Prostate gland (tissue), 2 donors: ENCODE results near the gene SORBS1. TPM values are rescaled to one million over a fixed set of nuclear protein-coding genes. Genes with fewer than 3 reads are reported as not detected.

Experiments
- DNase-seq: peaks from one replicate; pipeline ENCODE4 v3.0.0-alpha.2; 2019; ENCODE audit warnings: low spot score
- H3K27ac ChIP-seq, 2 donors: fragments of 200-600 bp; sonication (generic); 2 replicates each; pipeline ENCODE4 v1.5.1; 2017 to 2019
- H3K27me3 ChIP-seq: fragments of 200-600 bp; sonication (generic); replicated peaks from 2 replicates; pipeline ENCODE4 v1.5.1; 2019; ENCODE audit not compliant: insufficient read depth
- H3K36me3 ChIP-seq, 2 donors: fragments of 200-600 bp; sonication (generic); 1 replicate in 1 of 2; 2 replicates in 1 of 2; pipeline versions ENCODE4 v1.5.1 to v1.8.1; 2017 to 2019
- H3K4me1 ChIP-seq: fragments of 200-600 bp; sonication (generic); replicated peaks from 2 replicates; pipeline ENCODE4 v1.5.1; 2019
- H3K4me3 ChIP-seq, 2 donors: fragments of 200-600 bp; sonication (generic); 2 replicates each; pipeline ENCODE4 v1.5.1; 2017 to 2019
- H3K9me3 ChIP-seq: fragments of 200-600 bp; sonication (generic); 2 replicates; pipeline ENCODE4 v1.5.1; 2017
- CTCF ChIP-seq, 4 experiments: fragments of 200-600 bp in 2 of 4; fragments of 450-650 bp in 2 of 4; sonication (generic) in 2 of 4; IDR thresholded peaks; 1 replicate in 3 of 4; 2 replicates in 1 of 4; pipeline ENCODE4 v1.5.1; 2016 to 2019; ENCODE audit warnings: antibody characterized with exemption in 4 of 4, mild to moderate bottlenecking in 2 of 4, moderate library complexity in 2 of 4
- POLR2A ChIP-seq: fragments of 450-650 bp; IDR thresholded peaks from one replicate; pipeline ENCODE4 v1.6.1; 2016; ENCODE audit warnings: antibody characterized with exemption, mild to moderate bottlenecking
- POLR2AphosphoS5 ChIP-seq: sonication (generic); formaldehyde crosslinking; IDR thresholded peaks from one replicate; pipeline ENCODE4 v1.6.1; 2017; ENCODE audit warnings: antibody characterized with exemption
- WGBS: methylation state at CpG from one replicate; pipeline ENCODE4 v1.1.5; 2018; 5-methylcytosine and 5-hydroxymethylcytosine counted together
- intact Hi-C: fragments of 100-400 bp; cut with DNase I; formaldehyde crosslinking; loops from one replicate; pipeline ENCODE4 v1.14.2; 2022
- total RNA-seq, 2 donors: library from RNA; depleted of rRNA; stranded (reverse); fragments of >200 nt; gene quantifications; one replicate each; pipeline ENCODE4 v1.1.0, GENCODE V29; 2016

Gene SORBS1
- total RNA-seq, 2 donors from 2014 or later = 84.6 to 189 TPM

GRCh38 chr10:95278061-95278988 is 282.8 kb downstream of the SORBS1 start:
- peak overlapping the region; percentile 47 to 52 for H3K27ac ChIP-seq
- no peaks in the 10 kb centered on the region for H3K9me3 ChIP-seq
- H3K36me3 ChIP-seq = no peaks in the 10 kb centered on the region
- WGBS = 74% methylated on average over 6 of the region's 6 CpGs
- H3K27me3 ChIP-seq = no peaks in the 10 kb centered on the region
- H3K4me1 ChIP-seq = no peaks in the 10 kb centered on the region
- intact Hi-C loops = no loop called here
- H3K4me3 ChIP-seq = no peak overlapping the region
- TF ChIP-seq CTCF (IDR thresholded peaks at IDR 0.05) = no peak
- peak; percentile 14 for TF ChIP-seq POLR2AphosphoS5
- no peak for DNase-seq

GRCh38 chr10:95277614-95278013 is 283.6 kb downstream of the SORBS1 start:
- Histone ChIP-seq H3K9me3 (no peaks in the 10 kb centered on the region), H3K36me3 (no peaks in the 10 kb centered on the region), H3K27ac (peak overlapping the region; percentile 47 to 52), H3K4me1 (no peaks in the 10 kb centered on the region), H3K4me3 (no peak overlapping the region), H3K27me3 (no peaks in the 10 kb centered on the region)
- intact Hi-C loops = no loop called here
- 55% methylated on average over 3 of the region's 3 CpGs for WGBS
- no peak for TF ChIP-seq POLR2A
- DNase-seq = no peak

DNA sequence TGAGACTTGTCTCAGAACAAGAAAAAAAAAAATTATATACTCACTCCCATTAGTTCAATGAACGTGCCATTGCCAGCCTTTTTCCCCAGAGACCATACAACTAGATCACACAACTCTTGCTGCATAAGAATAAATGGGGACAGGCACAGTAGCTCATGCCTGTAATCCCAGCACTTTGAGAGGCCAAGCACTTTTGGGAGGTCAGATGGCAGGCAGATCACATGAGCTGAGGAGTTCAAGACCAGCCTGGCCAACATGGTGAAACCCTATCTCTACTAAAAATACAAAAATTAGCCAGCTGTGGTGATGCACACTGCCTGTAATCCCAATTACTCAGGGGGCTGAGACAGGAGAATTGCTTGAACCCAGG is 284.0 kb downstream of the SORBS1 start:
- TF ChIP-seq POLR2AphosphoS5 = no peak
- TF ChIP-seq CTCF (IDR thresholded peaks at IDR 0.05) = no peak
- TF ChIP-seq POLR2A = no peak
- no peak for DNase-seq
- WGBS = 77% methylated on average over 1 of the region's 1 CpG
- intact Hi-C loops = no loop called here
- Histone ChIP-seq H3K27ac (peak overlapping the region; percentile 48 to 52), H3K4me3 (no peak overlapping the region), H3K36me3 (no peaks in the 10 kb centered on the region), H3K27me3 (no peaks in the 10 kb centered on the region), H3K4me1 (no peaks in the 10 kb centered on the region), H3K9me3 (no peaks in the 10 kb centered on the region)

- TF ChIP-seq POLR2A = no peak
- no peak for TF ChIP-seq POLR2AphosphoS5
- no peak for TF ChIP-seq CTCF (IDR thresholded peaks at IDR 0.05)
- Histone ChIP-seq H3K27me3 (no peaks in the 10 kb centered on the region), H3K36me3 (no peaks in the 10 kb centered on the region), H3K9me3 (no peaks in the 10 kb centered on the region), H3K27ac (peak overlapping the region; percentile 61 to 74), H3K4me1 (no peaks in the 10 kb centered on the region), H3K4me3 (no peak overlapping the region)
- intact Hi-C loops = no loop called here
- WGBS = 82% methylated on average over 8 of the region's 8 CpGs
- DNase-seq = no peak
Observed at GRCh38 chr10:95276367-95277200, 284.6 kb downstream of the SORBS1 start.

DNA sequence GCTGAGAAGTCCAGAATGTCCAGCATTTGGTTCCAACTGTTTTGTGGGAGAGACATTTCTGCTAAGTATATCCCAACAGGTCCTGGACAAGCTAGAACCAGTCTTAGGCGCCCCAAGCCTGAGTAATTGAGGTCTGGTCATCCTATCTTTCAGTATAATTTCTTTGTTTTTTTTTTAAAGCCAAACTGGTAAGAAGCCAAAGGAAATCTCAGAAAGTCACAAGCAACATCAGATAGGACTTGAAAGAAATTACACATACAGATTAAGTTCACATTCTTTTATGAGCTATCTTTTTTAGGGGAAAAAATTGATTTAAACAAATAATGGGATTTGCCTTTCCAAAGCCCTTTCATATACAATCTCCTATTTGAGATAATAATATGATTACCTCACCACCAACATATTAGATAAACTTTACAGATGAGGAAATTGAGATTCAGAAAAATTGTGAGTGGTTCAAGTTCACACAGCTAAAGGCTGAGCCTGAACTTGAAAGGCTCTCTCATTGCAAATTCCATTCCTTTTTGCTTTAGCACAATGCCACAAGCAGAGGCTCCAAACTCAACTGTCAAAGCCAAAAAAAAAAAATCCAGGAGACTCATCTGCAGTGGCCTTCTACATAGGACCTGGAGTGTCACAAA is 285.3 kb downstream of the SORBS1 start:
- peak; percentile 36 for DNase-seq

More for the DNA sequence above, 285.3 kb downstream of the SORBS1 start:
- intact Hi-C loops = no loop called here
- H3K9me3 ChIP-seq = no peaks in the 10 kb centered on the region
- H3K36me3 ChIP-seq = no peaks in the 10 kb centered on the region
- 44% methylated on average over 1 of the region's 1 CpG for WGBS
- H3K4me1 ChIP-seq = no peaks in the 10 kb centered on the region
- peak overlapping the region; percentile 61 to 74 for H3K27ac ChIP-seq
- no peaks in the 10 kb centered on the region for H3K27me3 ChIP-seq
- H3K4me3 ChIP-seq = no peak overlapping the region
- TF ChIP-seq CTCF (IDR thresholded peaks at IDR 0.05) = no peak
- TF ChIP-seq POLR2A = no peak
- TF ChIP-seq POLR2AphosphoS5 = no peak
